HEK293 (cell line): ENCODE data around the gene STIM2.

Experiments
- CTCF ChIP-seq: fragments of 450-650 bp; formaldehyde crosslinking; IDR thresholded peaks from 2 replicates; pipeline ENCODE4 v1.5.1; 2016; ENCODE audit warnings: missing biosample characterization, missing genetic modification characterization
- ZNF292 ChIP-seq: fragments of 450-650 bp; formaldehyde crosslinking; IDR thresholded peaks from 2 replicates; pipeline ENCODE4 v1.5.1; 2016; ENCODE audit warnings: low read depth, missing biosample characterization, missing genetic modification characterization, borderline replicate concordance

- no peak for TF ChIP-seq CTCF
- no peak for TF ChIP-seq ZNF292 (tag by site-specific recombination)
These were observed 133.3 kb downstream of the STIM2 start for GRCh38 chr4:26993967-26994366.
